NK-92 treated with Interleukin-12 subunit alpha and Interleukin-12 subunit beta, amount 100 ng/mL, for 24 hours (cell line): ENCODE data around the gene HS3ST6.
"Not testable (repeated sequence)": the region's sequence is repeated elsewhere in the genome, so short reads cannot be mapped to it uniquely, and the experiment has no call there.

Source experiments
- DNase-seq: peaks from one replicate; lab custom pipeline; 2025; lab: John Stamatoyannopoulos, UW

The HS3ST6 gene

GRCh38 chr16:1907226-1907860 lies 10.9 kb downstream of the HS3ST6 start:
- DNase-seq, result no peak

GRCh38 chr16:1906846-1907165 lies 11.4 kb downstream of the HS3ST6 start:
- no peak for DNase-seq

GRCh38 chr16:1906055-1906845 lies 12.0 kb downstream of the HS3ST6 start:
- no peak for DNase-seq

GRCh38 chr16:1903845-1904840 lies 14.1 kb downstream of the HS3ST6 start:
- no peak for DNase-seq

GRCh38 chr16:1903220-1903574 lies 15.0 kb downstream of the HS3ST6 start:
- no peak for DNase-seq

GRCh38 chr16:1902547-1903219 lies 15.5 kb downstream of the HS3ST6 start:
- DNase-seq, result no peak

GRCh38 chr16:1900452-1900774 lies 17.8 kb downstream of the HS3ST6 start:
- DNase-seq, result no peak

- no peak for DNase-seq
Measured at GRCh38 chr16:1899641-1900451, 18.4 kb downstream of the HS3ST6 start.

- not testable (repeated sequence) for DNase-seq
Measured at GRCh38 chr16:1897692-1898091, 20.5 kb downstream of the HS3ST6 start.

- DNase-seq, result no peak
Measured at GRCh38 chr16:1895949-1896675, 22.1 kb downstream of the HS3ST6 start.

- no peak for DNase-seq
Measured at GRCh38 chr16:1895068-1895467, 23.1 kb downstream of the HS3ST6 start.

- DNase-seq, result no peak
Measured at GRCh38 chr16:1890708-1891050, 27.5 kb downstream of the HS3ST6 start.

GRCh38 chr16:1890024-1890707 lies 28.0 kb downstream of the HS3ST6 start:
- DNase-seq, result no peak

GRCh38 chr16:1887711-1888354 lies 30.4 kb downstream of the HS3ST6 start:
- DNase-seq, result no peak

- DNase-seq, result no peak
Measured at GRCh38 chr16:1884889-1885288, 33.3 kb downstream of the HS3ST6 start.

GRCh38 chr16:1884155-1884760 lies 34.0 kb downstream of the HS3ST6 start:
- DNase-seq, result no peak

- DNase-seq, result not testable (repeated sequence)
Measured at GRCh38 chr16:1881172-1881571, 37.0 kb downstream of the HS3ST6 start.

- DNase-seq, result no peak
Measured at GRCh38 chr16:1879477-1879876, 38.7 kb downstream of the HS3ST6 start.

- no peak for DNase-seq
Measured at GRCh38 chr16:1878256-1878655, 40.0 kb downstream of the HS3ST6 start.
